CD4-positive, alpha-beta T cell treated with Interleukin-12 subunit alpha and Interleukin-12 subunit beta, for 1 hour (primary cell): ENCODE results near the gene PSMD12.
A peak's percentile ranks its signal among the peaks of the same experiment; 100 is the strongest.

Experiments
- DNase-seq: peaks from one replicate; pipeline ENCODE4 v3.0.0-alpha.2; 2020

The PSMD12 gene

DNA sequence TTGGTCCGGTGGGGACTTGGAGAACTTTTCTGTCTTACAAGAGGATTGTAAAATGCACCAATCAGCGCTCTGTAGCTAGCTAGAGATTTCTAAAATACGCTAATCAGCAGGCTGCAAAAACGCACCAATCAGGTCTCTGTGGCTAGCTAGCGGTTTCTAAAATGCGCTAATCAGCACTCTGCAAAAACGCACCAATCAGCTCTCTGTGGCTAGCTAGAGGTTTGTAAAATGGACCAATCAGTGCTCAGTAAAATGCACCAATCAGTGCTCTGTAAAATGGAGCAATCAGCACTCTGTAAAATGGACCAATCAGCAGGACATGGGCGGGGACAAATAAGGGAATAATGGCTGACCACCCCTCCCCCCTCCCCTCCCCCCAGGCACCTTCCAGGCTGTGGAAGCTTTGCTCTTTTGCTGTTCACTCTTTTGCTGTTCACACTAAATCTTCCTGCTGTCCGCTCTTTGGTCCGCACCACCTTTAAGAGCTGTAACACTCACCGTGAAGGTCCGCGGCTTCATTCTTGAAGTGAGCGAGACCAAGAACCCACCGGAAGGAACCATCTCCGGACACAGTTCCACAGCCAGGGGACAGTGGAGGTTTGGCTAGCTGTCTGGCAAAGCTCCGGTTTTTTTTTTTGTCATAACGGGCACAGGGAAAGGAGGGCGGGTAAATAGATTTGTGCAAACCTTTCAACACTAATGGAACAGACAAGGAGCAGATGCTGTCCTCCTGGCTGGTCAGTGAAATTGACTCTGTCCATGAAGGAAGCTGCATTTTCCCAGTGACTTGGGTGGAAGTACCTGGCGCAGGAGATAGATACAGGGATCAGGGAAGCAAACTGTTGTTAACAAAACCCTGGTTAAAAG lies 19.0 kb upstream of the PSMD12 start:
- no peak for DNase-seq

DNA sequence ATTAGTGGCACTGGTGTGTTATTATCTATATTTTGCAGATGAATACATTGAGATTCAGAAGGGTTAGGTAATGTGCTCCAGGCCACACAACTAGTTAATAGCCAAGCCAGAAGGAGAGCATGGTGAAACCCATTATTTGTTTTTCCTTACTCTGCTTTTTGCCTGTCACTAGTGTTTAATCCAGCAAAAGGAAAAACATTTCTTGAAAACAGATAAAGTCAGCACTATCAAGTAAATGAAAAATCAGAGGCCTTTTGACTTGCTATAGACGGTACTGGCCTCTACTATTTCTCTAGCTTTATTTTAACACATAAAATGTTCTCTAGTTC lies 15.5 kb upstream of the PSMD12 start:
- no peak for DNase-seq

DNA sequence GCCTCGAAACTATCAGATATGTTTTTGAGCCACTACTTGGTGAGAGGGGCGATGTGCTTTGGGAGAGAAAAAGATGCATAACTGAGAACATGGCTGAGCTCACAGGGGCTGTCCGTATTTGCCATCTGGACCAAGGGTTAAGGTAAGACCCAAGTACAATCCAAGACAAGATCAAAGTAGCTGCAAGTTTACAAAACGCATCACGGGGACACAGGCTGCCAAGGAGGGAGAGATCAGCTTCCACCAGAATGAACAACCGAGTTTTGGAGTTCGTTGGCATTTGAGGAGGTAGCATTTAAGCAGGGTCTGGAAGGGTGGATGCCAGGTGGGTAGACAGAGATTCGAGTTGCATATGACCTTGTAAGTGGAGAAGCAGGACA lies 12.9 kb upstream of the PSMD12 start:
- no peak for DNase-seq

DNA sequence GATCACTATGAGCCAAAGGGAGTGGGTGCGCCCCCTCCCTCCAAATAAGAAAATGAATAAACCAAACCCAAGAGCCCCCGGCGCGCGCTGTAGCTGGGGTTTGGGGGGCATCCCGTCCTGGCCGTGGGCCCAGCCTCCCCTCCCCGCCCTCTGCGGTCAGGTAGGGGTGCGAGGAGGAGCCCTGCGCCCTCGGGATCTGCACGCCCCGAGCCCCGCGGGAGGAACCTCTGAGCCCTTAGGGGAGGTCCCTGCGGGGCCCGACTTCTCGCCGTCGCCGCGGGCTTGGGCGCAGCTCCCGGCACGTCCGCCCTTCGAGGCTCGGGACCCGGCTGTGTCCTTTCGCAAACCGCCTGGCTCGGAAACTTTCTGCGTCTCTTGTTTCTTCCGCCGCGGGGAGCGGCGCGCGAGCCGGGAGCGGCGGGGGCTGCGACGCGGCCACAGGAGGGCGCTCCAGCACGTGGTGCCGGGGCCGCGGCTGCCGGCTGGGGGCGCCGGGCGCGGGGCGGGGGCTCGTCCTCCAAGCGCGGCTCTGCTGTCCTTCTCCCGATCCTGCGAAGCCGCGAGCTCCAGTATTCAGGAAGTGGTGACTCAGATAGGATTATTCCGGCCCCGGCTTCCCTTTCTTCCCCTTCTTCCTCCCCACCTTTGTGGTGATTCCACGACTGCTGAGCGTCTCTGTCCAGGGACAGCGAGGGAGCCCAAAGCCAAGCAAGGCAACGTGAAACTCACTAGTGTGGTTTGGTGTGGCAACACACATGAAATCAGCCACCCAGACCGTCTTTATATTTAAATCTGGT lies 12.3 kb upstream of the PSMD12 start:
- DNase-seq = peak; percentile 85

DNA sequence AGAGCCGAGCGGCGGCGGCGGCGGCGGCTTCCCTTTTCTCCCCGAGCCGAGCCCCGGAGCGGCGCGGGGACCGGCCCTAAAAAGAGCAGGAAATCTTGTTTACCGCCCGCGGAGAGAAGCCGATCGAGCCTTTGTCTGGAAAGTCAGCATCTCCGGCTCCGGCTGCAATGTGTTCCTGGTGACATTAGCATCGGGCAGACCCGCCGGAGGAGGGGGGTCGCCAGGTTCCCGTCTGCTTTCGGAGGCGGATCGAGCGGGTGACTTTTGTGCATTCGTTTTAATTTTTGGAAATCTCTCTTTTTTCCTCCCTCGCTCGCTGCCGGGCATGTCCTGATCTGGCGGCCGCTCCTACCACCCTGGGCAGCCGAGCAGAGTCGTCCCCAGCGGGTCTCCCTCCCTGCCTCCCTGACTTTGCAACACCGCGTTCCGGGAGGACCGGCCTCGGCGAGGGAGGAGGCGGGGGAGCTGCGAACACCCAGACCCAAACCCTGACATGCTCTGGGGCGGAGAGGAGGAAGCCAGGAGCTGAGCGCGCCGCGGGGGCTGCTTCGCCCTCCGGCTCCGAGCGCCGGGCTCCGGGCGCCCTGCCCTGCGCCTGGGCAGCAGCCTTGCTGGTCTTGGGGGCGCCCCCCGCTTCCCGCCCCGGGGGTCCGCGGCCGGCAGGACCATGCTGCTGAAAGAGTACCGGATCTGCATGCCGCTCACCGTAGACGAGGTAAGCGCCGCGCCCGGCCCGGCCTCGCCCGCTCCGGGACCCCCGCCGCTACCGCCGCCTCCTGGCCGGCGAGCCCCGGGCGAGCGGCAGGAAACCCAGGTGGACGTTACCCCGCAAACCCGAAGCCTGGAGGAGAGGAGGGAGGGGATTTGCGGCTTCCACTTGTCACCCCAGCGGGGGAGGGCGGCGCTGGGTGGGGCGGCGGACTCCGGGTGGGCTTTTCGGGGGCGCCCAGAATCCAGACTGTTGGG lies 11.4 kb upstream of the PSMD12 start:
- peak; percentile 50 for DNase-seq

DNA sequence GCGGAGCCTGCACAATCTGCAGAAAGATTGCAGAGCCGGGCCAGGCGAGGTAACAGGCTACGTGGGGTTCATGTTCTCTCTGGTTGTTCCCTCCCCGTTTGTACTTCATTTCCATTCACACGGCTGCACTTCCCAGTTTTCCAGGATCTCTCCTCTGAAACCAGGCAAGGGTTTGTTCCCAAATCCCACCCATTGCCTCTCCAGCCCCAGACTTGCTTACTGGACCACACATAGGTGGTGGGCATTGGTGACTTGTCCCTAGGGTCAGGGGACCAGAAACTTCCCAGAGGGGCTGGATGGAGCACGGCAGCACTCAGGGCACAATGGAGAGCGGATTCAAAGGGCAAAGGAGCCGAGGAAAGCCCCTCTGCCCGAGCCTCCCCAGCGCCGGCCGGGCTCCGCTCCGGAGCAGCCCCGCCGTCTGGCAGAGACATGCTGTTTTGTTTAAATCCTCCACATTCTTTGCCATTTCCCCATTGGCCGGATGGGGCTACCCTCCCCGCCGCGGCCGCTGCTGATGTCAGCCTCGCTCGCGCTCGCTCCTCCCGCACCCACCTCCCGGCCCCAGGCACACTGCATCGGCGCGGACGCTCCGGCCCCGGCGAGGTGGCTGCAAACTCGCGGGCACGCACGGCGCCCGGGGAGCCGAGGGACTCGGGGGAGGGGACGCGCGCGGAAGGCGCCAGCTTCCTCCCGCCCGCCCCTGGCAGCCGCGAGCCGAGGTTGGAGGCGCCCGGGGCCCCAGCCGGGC lies 10.5 kb upstream of the PSMD12 start, which contains the start of gene PITPNC1:
Gene PITPNC1 (plus strand): TSS at position 545 of the 751 bp plus-strand sequence.
- peak; percentile 90 for DNase-seq

DNA sequence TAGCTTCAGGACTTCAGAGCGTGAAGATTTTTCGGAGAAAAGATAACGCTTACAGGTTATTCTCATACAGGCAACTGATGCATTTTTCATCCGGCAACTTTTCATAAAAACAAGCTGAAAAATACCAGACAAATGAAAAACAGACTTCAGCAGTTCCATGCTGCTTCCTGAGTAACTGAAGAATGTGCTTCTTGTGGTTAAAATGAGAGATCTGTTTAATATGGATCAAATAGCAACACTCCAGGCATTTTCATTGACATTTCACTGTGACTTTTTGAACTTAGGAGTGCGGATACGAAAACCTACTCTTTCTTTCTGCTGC lies 10.0 kb upstream of the PSMD12 start:
- no peak for DNase-seq

DNA sequence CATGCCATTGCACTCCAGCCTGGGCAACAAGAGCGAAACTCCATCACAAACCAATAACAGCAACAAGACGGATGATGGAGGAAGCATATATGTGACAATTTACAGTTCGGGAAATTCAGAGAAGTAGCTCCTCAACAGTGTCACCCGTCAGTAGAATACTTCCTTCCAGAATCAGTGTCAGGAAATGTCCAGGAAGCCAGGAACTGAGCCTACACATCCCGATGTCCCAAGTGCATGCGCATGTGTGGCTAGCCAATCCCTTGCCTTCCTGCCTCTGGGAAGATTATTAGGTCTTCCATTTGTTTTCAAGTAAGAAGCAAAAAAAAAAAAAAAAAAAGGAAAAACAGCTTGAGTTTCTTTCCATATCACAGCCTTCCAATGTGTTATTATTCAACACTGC lies 9.3 kb upstream of the PSMD12 start:
- no peak for DNase-seq

DNA sequence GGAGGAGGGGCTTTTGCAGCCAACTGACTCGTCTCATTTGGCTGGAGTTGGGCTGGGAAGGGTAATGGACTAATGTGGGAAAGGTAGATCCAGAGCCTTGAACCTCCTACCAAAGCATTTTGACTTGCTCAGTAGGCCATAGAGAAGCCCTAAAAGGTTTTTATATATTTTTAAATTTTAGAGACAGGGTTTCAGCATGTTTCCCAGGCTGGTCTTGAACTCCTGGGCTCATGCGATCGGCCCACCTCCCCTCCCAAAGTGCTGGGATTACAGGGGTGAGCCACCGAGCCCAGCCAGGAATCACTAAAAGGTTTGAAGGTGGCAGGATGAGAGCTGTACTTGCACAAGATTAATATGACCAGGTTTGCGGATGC lies 8.7 kb upstream of the PSMD12 start:
- no peak for DNase-seq

DNA sequence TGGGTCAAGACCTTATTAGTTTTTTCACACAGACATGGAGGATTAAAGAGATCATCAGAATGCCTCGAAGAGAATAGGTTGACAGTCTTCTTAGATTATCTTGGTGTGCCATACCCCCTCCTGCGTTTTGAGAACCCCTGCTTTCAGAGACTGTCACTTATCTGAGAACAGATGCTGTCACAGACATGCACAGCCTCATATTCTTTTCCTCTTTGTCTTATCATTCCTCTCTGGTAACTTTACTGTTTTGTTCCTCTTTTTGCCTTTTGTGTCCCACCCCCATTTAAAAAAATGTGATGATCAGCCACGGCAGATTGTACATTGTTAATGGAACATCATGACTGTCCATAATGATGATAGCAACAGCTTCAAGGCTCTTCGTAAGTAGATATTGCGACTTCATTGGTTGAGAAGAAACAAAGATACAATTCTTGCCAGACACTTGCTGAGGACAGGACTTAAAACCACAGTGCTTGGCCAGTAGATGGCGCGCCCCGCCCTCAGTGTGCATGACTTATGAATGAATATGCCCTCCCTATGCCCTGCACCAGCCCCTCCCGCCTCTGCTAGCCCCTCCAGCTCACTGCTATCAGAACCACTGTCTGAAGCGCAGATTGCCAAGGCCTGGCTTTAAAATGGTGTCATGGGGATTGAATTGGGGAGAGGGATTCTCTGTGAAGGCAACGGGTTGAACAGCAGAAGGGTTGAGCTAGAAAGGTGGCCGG lies 8.1 kb upstream of the PSMD12 start:
- peak; percentile 89 for DNase-seq

DNA sequence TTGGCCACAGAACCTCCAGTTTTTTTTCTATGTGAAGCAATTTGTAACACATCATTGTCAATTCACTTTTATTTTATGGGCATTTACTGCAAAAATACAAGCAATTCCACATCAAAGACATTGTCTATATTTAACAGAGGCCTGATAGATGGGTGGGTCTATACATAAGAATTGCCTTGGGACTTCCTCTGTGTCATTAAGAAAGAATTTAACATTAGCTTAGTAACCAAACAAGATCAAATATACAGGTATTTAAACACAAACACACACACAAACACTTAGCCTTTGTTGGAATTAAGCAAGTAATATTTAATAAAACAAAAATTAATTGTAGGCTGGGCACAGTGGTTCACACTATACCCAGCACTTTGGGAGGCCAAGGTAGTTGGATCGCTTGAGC lies 6.4 kb upstream of the PSMD12 start:
- no peak for DNase-seq

DNA sequence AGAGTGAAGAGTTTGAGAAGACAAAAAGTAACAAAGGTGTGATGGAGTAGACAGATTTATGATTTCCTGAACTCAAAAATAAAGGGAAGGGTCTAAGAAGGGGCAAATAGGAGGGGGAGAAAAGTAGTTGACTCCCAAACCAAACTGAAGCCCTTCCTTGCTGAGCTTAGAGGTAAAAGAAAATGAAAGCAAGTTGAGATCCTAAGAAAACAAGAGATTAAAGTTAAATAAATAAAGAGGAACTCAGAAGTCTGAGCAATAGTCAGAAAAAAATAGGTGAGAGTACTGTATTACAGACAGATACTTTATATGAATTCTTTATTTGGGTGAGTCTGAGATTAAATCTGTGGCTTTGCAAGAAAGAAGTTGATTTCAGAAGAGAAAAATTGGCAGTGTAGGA lies 3.3 kb upstream of the PSMD12 start:
- DNase-seq = no peak

DNA sequence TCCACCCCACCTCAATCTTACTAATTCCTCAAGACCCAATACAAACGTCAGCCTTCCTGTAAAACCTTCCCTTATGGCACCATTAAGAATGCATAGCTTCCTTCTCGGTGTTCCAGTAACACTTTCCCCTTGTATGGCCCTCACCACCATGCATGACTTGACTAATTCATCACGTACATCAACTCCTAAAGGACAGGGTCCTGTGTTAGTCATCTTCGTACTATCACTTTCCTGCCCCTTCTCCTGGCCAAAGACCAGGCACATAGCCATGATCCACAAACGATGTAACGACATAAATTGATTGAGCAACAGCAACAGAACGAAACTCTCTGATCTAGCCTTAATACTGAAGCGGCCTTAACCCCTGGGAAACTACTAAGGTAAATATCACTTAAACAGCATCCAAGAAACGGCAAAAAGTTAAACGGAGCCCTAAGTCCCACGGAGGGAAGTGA lies 612 bp downstream of the PSMD12 start:
- DNase-seq = peak; percentile 44

DNA sequence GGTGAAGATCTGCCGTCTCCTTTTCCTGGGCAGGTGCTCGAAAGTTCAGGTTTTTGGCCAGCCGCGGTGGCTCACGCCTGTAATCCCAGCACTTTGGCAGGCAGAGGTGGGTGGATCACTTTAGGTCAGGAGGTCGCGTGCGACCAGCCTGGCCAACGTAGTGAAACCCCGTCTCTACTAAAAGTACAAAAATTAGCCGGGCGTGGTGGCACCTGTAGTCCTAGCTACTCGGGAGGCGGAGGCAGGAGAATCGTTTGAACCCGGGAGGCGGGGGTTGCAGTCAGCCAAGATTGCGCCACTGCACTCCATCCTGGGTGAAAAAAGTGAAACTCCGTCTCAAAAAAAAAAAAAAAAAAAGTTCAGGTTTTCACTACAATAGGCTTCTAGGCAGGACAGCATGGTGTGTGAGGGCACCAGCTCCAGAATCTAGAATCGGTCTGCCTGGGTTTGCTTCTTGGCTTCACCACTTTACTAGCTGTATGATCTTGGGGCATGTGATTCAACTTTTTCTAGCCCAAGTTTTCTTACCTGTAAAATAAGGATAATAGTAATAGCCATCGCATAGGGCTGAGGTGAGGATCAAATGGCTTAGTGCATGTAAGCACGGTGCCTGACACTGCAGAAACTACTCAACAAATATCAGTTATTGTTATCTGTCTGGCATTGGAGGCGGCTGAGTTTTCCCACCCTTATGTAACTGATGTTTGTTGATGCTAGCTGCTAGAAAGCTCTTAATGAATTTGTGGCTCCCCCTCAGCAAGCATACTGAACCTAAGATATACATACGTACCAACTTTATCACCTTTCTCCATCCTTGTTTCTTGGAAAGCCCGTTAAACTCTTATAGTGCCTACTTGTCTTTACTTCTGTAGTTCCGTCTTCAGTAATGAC lies 1.3 kb downstream of the PSMD12 start:
- DNase-seq = peak; percentile 33

DNA sequence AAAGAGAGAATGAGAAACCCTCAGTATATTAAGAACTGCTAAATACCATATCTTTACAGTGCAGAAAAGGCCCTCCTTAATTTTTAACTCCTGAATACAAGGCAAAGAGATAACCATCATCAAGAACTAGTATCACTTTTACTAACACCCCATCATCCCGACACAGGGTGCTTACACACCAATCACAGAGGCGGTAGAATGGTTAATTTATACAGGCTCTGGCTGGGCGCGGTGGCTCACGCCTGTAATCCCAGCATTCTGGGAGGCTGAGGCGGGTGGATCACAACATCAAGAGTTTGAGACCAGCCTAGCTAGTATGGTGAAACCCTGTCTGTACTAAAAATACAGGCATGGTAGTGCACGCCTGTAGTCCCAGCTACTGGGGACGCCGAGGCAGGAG lies 4.2 kb downstream of the PSMD12 start:
- no peak for DNase-seq

DNA sequence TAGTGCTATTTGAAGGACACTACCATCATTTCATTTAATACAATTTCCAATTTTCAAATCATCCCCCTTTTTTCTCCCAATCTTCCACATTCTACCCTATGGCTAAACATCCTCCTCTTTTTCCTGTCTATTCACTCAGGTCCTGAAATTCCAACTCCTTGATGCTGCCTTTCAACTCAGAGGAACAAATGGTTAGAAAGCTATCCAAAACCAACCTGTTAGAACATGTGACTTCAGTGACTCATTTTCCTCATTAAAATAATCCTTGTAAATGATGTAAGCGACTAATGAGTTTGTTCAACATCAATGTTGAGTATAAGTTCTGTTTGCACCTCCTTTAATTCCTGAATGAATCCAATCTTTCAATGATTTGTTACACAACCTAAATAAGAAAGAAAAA lies 5.5 kb downstream of the PSMD12 start:
- DNase-seq = no peak

DNA sequence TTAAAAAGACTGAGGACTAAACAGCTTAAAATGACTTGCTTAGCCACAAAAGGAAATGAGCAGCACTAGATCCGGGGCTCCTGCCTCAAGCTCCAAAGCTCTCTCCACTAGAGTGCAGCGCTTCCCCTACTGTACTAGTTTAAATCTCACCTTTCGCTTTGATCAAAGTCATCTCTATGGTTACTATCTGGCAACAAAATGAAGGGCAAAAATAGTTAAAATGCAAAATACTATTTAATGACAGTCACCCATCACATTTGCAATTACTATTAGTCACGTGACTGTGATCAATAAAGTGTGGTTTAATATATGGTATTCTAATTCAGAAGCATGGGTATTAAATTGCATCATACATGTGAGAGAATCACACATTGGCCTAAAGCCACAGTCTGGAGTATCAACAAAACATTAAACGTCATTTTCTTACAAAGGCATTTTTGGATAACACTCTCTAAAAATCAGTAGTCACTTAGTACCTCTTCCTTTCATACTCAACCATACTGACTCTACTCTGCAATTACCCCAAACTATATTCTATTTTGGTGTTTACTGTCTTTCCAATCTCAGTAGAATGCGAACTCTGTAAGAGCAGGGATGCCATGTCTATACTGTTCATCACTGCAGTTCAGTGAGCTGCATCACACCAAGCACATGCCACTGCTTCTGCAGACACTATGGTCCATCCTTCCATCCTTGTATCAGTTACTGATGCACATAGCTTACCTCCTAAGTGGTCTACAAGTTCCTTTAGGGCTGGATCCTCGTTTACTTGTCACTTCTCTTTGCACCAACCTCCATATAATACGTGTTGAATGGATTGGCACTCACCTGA lies 6.2 kb downstream of the PSMD12 start:
- peak; percentile 74 for DNase-seq

DNA sequence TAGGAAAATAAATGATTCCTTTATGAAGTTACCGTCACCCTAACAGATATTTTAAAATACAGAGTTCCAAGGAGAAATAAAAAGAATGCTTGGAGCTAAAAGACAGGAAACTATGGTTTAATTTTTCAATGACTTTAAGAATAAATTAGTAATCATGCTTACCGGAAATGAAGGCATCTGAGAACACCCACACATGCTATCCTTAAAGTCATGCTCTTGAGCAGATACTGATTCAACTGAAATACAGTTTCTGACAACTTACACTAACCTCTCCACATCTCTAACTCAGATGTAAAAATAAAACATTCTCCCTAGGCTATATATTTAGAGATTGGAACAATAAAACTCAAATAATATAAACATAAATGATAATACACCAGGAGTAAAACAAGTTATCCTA lies 7.8 kb downstream of the PSMD12 start:
- no peak for DNase-seq

DNA sequence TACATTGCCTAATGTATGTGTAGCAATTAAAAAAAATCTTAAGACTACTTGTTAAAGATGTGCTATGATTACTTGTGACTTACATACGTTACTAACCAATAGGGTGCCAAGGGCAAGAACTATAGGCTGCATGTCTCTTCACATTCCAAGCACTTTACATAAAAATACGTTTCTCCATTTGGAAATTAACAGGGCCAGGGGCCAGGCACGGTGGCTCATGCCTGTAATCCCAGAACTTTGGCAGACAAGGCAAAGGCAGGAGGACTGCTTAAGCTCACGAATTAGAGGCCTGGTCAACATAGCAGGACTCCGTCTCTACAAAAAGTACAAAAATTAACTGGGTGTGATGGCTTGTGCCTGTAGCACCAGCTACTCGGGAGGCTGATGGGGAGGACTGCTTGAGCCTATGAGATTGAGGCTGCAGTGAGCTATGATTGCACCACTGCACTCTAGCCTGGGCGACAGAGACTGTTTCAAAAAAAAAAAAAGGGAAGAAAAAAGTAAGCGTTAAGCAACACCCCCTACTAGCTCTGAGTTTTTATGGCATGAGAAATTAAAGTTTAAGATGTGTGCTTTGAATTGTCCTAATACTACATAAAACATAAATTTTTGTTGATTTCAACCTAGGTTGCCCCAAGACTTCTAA lies 12.3 kb downstream of the PSMD12 start:
- no peak for DNase-seq
